Measurements from ENCODE around the gene ANKRD40CL. TPM values are rescaled to one million over a fixed set of nuclear protein-coding genes. Genes with fewer than 3 reads are reported as not detected.

The ANKRD40CL gene
- total RNA-seq, 1 donor: not detected

DNA sequence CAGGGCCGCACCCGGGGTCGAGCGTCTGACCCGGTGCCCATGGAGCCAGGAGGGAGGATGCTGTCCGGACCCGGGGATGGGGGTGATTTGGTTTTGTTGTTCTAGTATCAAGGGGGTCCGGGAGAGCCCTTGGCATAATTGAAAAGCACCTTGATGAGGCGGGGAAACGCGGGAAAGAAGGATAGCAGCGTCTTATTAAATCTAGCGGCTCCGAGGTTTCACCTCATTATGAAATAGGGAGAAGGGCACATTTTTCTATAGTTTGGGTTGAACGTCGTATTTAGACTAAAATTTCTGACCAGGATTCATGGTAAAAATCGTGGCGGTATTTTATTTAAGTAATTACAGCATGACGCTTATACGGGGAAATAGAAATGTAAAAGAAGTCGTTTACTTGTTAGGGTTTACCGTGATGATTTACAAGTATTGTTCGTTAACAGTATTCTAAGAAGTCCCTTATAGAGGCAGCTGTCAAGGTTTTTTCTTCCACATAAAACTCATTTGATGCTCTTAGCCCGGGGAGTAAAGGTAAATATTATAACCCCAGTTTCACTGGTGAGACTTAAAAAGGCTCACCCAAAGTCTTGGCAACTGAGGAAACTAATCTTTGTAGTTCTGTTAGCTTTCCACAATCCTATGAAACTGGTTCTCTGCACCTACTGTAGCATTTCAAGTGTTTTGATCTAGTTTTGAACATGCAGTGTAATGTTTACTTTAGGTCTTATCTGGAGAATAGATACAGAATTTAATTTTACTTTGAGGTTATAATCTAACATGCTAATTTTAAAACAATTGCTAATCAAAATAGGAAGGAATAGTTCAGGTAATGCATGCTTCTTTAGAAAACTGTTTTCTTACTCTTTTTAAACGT, 47.2 kb downstream of the ANKRD40CL start:
- DNase-seq (ENCODE audit: low read depth): no peak
- H3K4me3 ChIP-seq (ENCODE audit: low read depth, low read length): peak overlapping the region; percentile 88

DNA sequence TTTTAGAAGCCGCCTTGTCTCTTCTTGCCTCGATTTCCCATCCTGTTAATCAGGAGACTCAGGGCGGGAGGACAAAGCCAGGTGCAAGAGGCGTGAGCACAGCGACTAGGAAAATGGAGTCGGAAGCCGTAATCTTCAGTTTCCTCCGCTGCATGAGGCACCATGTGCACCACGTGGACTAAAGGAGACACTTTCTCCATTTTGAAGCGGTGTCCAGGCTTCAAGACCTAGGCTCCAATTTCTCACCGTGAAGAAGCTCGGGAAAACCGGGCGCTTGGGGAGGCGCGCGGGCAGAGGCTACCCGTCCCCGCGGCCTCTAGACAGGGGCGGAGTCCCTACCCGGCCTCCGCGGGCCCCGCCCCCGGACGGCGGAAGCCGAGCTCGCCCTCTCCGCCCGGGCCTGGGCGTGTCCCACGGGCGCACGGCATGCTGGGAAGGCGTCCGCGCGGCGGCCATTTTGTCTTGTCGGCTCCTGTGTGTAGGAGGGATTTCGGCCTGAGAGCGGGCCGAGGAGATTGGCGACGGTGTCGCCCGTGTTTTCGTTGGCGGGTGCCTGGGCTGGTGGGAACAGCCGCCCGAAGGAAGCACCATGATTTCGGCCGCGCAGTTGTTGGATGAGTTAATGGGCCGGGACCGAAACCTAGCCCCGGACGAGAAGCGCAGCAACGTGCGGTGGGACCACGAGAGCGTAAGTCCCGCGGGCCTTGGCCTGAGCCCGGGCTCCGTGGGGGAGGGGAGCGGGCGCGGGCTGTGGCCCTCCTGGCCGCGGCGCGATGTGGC, 48.0 kb downstream of the ANKRD40CL start, which contains the start of gene LUC7L3:
LUC7L3 (plus strand) TSS at position 460 of the 780 bp plus-strand sequence; CDS start at position 590, 130 bp downstream.
- H3K4me3 ChIP-seq (ENCODE audit: low read depth, low read length): peak within 1 kb of the TSS; percentile 88
- no peak for TF ChIP-seq CTCF (IDR thresholded peaks at IDR 0.05; ENCODE audit: insufficient read depth, low read length)
- peak; percentile 91 for DNase-seq (ENCODE audit: low read depth)

More for the DNA sequence above, 47.2 kb downstream of the ANKRD40CL start:
- no peak for TF ChIP-seq CTCF (IDR thresholded peaks at IDR 0.05; ENCODE audit: insufficient read depth, low read length)

GRCh38 chr17:50715471-50715870, 51.8 kb downstream of the ANKRD40CL start:
- DNase-seq (ENCODE audit: low read depth): peak; percentile 41
- TF ChIP-seq CTCF (IDR thresholded peaks at IDR 0.05; ENCODE audit: insufficient read depth, low read length): no peak
- H3K4me3 ChIP-seq (ENCODE audit: low read depth, low read length): no peak overlapping the region

GRCh38 chr17:50712641-50713040, 54.7 kb downstream of the ANKRD40CL start:
- TF ChIP-seq CTCF (IDR thresholded peaks at IDR 0.05; ENCODE audit: insufficient read depth, low read length): no peak
- no peak for DNase-seq (ENCODE audit: low read depth)
- H3K4me3 ChIP-seq (ENCODE audit: low read depth, low read length): no peak overlapping the region

Small RNA genes within 50 kb of the gene (small RNA-seq; reads per million reads assigned to genes)
- gene AC005921.1 (not detected), gene MIR8059 (not detected)

Other genes with a start within 250 kb of the ANKRD40CL start
- gene EPN3, start 234.8 kb downstream of the ANKRD40CL start, total RNA-seq (ENCODE audit: low replicate concordance): not detected in 2 replicates
- 49.9 and 63.6 TPM in 2 replicates for gene SPATA20, start 220.3 kb downstream of the ANKRD40CL start, total RNA-seq (ENCODE audit: low replicate concordance)
- gene CACNA1G, start 206.8 kb downstream of the ANKRD40CL start, total RNA-seq (ENCODE audit: low replicate concordance): 0.41 and 1.8 TPM in 2 replicates
- gene ABCC3, start 132.6 kb downstream of the ANKRD40CL start, total RNA-seq (ENCODE audit: low replicate concordance): 1.4 and 12.5 TPM in 2 replicates
- gene ANKRD40, start 59.6 kb downstream of the ANKRD40CL start, total RNA-seq (ENCODE audit: low replicate concordance): 36.1 and 51.6 TPM in 2 replicates
- gene LUC7L3, start 47.9 kb downstream of the ANKRD40CL start, total RNA-seq (ENCODE audit: low replicate concordance): 30.2 and 125 TPM in 2 replicates
- under 0.01 and 0.25 TPM in 2 replicates for gene WFIKKN2, start 68.1 kb upstream of the ANKRD40CL start, total RNA-seq (ENCODE audit: low replicate concordance)
- gene TOB1, start 98.8 kb upstream of the ANKRD40CL start, total RNA-seq (ENCODE audit: low replicate concordance): 12.0 and 21.1 TPM in 2 replicates

Data from fibroblast of the aortic adventitia (primary cell).